ENCODE measurements around the gene GSTM3.

DNA sequence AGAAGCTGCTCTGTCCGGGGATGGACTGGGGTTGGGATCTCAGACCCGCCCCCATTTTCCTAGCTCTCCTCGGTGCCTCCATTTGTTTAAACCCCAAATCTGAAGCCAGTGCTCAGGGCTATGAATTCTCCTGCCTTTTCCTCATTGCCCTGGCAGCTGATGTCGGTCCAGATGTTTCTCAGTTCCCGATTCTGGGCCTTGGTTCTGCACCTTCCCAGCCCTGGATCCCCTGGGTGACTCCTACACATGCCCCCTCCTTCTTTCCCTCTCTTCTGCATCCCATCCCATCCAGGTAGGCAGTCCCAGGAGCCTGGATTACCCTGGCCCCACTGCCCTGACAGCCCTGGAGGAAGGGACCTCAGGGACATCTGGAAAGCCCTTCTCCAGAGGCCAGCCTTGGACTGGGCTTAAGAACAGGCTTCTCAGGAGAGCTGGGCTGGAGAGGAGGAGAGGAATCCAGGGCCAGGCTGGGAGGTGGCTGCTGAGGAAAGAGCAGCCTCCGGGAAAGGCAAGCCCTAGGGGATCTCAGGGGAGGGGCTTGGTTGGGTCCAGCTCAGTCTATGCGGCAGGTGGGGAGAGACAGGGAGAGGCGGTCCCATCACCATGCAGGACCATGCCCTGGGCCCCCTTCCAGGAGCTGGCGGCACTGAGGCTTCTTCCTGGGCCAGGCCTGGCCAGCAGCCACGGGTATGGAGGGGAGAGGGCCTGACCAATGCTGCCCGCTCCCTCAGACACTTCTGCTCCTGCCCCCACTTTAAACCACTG lies 29.7 kb upstream of the GSTM3 start:
- TF ChIP-seq, protein P1, sequence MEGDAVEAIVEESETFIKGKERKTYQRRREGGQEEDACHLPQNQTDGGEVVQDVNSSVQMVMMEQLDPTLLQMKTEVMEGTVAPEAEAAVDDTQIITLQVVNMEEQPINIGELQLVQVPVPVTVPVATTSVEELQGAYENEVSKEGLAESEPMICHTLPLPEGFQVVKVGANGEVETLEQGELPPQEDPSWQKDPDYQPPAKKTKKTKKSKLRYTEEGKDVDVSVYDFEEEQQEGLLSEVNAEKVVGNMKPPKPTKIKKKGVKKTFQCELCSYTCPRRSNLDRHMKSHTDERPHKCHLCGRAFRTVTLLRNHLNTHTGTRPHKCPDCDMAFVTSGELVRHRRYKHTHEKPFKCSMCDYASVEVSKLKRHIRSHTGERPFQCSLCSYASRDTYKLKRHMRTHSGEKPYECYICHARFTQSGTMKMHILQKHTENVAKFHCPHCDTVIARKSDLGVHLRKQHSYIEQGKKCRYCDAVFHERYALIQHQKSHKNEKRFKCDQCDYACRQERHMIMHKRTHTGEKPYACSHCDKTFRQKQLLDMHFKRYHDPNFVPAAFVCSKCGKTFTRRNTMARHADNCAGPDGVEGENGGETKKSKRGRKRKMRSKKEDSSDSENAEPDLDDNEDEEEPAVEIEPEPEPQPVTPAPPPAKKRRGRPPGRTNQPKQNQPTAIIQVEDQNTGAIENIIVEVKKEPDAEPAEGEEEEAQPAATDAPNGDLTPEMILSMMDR (IDR thresholded peaks at IDR 0.05): no peak
- no peak for TF ChIP-seq POLR2A (IDR thresholded peaks at IDR 0.05)

Data from stomach (tissue), 4 donors.